Measurements from ENCODE around the gene ANKRD52. TPM values are rescaled to one million over a fixed set of nuclear protein-coding genes. Genes with fewer than 3 reads are reported as not detected.

ANKRD52 gene
- total and polyA plus RNA-seq, 2 of the 8 experiments (the other 6 are each of a cell fraction or from before 2014, with no cell fraction given), result 14.0 to 36.3 TPM

DNA sequence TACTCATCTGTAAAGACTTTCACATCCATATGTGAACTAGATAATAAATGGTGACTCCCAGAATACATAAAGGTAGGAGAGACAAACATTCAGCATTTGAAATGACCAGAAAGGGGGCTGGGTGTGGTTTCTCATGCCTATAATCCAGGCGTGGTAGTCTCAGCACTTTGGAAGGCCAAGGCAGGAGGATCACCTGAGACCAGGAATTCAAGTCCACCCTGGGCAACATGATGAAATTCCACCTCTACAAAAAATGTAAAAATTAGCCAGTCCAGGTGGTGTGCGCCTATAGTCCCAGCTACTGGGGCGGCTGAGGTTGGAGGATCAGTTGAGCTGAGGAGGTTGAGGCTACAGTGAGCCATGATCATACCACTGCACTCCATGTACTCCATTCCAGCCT is 46.1 kb upstream of the ANKRD52 start:
- no peak for FAIRE-seq
- Histone ChIP-seq H2BK5ac (ENCODE audit: low read depth, low read length) (no peak overlapping the region), H3K36me3 (ENCODE audit: control insufficient read depth in 2 of 4, insufficient read depth in 4 of 4, low read length in 3 of 4) (peaks cover 0 to 40% (median 25%) of the 10 kb centered on the region in 4 experiments; a peak in 7 of 8 replicates), H4K5ac (ENCODE audit: insufficient read length, low read depth, low read length) (no peak overlapping the region), H3K23ac (ENCODE audit: insufficient read length) (no peak overlapping the region), H3K14ac (ENCODE audit: insufficient read length) (no peak overlapping the region), H3K79me1 (ENCODE audit: low read depth, low read length) (no peaks in the 10 kb centered on the region), H2BK12ac (ENCODE audit: low read depth, low read length) (no peak overlapping the region), H4K20me1 (replicated peaks in 1 of 2; ENCODE audit: control insufficient read depth in 1 of 2, insufficient read depth in 2 of 2, low read length in 2 of 2) (no peaks in the 10 kb centered on the region), H2BK20ac (ENCODE audit: low read length) (no peak overlapping the region), H4K8ac (ENCODE audit: extremely low read depth, insufficient read depth, low read length) (no peak overlapping the region), H3K4me3 (ENCODE audit: extremely low read depth in 1 of 4, insufficient read depth in 2 of 4, low read depth in 3 of 4, low read length in 4 of 4) (no peak overlapping the region), H3K27me3 (replicated peaks in 1 of 4; ENCODE audit: control insufficient read depth in 3 of 4, extremely low read depth in 1 of 4, insufficient read depth in 3 of 4, low read length in 3 of 4) (no peaks in the 10 kb centered on the region), H3K27ac (ENCODE audit: low read depth, low read length) (no peak overlapping the region), H3K79me2 (ENCODE audit: control insufficient read depth in 1 of 2, insufficient read depth in 2 of 2, low read length in 2 of 2) (peaks cover 0 to 5% of the 10 kb centered on the region in 2 experiments; a peak in 2 of 4 replicates), H2BK15ac (ENCODE audit: low read length) (no peak overlapping the region), H2AK5ac (ENCODE audit: low read depth, low read length) (no peak overlapping the region), H3K56ac (replicated peaks; ENCODE audit: insufficient read length, low read depth, low read length) (no peak overlapping the region), H4K91ac (replicated peaks; ENCODE audit: insufficient read length, low read length) (no peak overlapping the region), H3K4ac (replicated peaks; ENCODE audit: insufficient read length, low read depth, low read length) (no peak overlapping the region), H2AFZ (ENCODE audit: low read length) (no peak overlapping the region), H3K23me2 (ENCODE audit: low read depth, low read length) (peaks cover 3% of the 10 kb centered on the region; the same call in 1 of the 2 replicates), H3K9me3 (ENCODE audit: insufficient read depth in 2 of 2, low read depth in 1 of 2, low read length in 1 of 2) (no peaks in the 10 kb centered on the region), H2BK120ac (replicated peaks; ENCODE audit: low read depth, low read length) (no peak overlapping the region), H3K9ac (replicated peaks in 1 of 4; ENCODE audit: extremely low read depth in 1 of 4, low read depth in 3 of 4, low read length in 3 of 4) (no peak overlapping the region), H3K18ac (ENCODE audit: extremely low read depth, low read length) (no peak overlapping the region), H3K4me1 (replicated peaks in 1 of 4; ENCODE audit: control insufficient read depth in 3 of 4, insufficient read depth in 4 of 4, low read length in 3 of 4) (peaks cover 0 to 5% (median 2%) of the 10 kb centered on the region in 4 experiments; a peak in 4 of 7 replicates), H3K4me2 (ENCODE audit: insufficient read depth in 1 of 2, low read depth in 2 of 2, low read length in 2 of 2) (no peak overlapping the region)
- CTCF ChIA-PET (ENCODE audit: partially characterized antibody), result interaction anchor here (1.1 to 1.3 kb wide), 2 partner anchors 9 to 10 kb away, joined by 3 read pairs; no protein-coding TSS in a partner anchor
- no peak for DNase-seq (ENCODE audit: low read depth in 1 of 2, low spot score in 2 of 2)
- POLR2A ChIA-PET (ENCODE audit: partially characterized antibody), result interaction anchor here (0.6 to 1.9 kb wide), 3 partner anchors 86 to 100 kb away, joined by 3 to 6 read pairs (median 3); no protein-coding TSS in a partner anchor
- 95% methylated on average over 3 of the region's 3 CpGs; no CpG with 5 or more reads in 1 of the 2 experiments for WGBS, 2 experiments (ENCODE audit: extremely low coverage in 1 of 2, insufficient coverage in 1 of 2, insufficient read length in 1 of 2, insufficient replicate concordance in 2 of 2, low coverage in 1 of 2, low lambda C conversion rate in 2 of 2, missing lambda C conversion rate in 1 of 2)
- TF ChIP-seq ASH2L (IDR thresholded peaks at IDR 0.05; ENCODE audit: low read length) (no peak), RNF2 (IDR thresholded peaks at IDR 0.05; ENCODE audit: borderline replicate concordance, low read depth, low read length, missing control alignments, poor library complexity, severe bottlenecking) (no peak), TAF1 (IDR thresholded peaks at IDR 0.05; ENCODE audit: low read depth, low read length) (no peak), CBX8 (IDR thresholded peaks at IDR 0.05; ENCODE audit: borderline replicate concordance, low read depth, low read length) (no peak)
- TF ChIP-seq, protein P1, sequence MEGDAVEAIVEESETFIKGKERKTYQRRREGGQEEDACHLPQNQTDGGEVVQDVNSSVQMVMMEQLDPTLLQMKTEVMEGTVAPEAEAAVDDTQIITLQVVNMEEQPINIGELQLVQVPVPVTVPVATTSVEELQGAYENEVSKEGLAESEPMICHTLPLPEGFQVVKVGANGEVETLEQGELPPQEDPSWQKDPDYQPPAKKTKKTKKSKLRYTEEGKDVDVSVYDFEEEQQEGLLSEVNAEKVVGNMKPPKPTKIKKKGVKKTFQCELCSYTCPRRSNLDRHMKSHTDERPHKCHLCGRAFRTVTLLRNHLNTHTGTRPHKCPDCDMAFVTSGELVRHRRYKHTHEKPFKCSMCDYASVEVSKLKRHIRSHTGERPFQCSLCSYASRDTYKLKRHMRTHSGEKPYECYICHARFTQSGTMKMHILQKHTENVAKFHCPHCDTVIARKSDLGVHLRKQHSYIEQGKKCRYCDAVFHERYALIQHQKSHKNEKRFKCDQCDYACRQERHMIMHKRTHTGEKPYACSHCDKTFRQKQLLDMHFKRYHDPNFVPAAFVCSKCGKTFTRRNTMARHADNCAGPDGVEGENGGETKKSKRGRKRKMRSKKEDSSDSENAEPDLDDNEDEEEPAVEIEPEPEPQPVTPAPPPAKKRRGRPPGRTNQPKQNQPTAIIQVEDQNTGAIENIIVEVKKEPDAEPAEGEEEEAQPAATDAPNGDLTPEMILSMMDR (IDR thresholded peaks at IDR 0.05; ENCODE audit: control extremely low read depth in 1 of 3, insufficient read depth in 1 of 3, low read depth in 1 of 3, low read length in 3 of 3), result no peak

Measured in H1 (cell line).